Lower leg skin (tissue), 4 donors: ENCODE results near the gene SLC35F4. TPM values are rescaled to one million over a fixed set of nuclear protein-coding genes. Genes with fewer than 3 reads are reported as not detected.
"Not testable (repeated sequence)": the region's sequence is repeated elsewhere in the genome, so short reads cannot be mapped to it uniquely, and the experiment has no call there.

Experiments used
- DNase-seq, 2 donors: peaks; one replicate each; pipeline ENCODE4 v3.0.0-alpha.2; 2019; ENCODE audit warnings: low spot score in 2 of 2
- H3K4me3 ChIP-seq: fragments of 200-600 bp; sonication (generic); 2 replicates; pipeline ENCODE4 v1.5.1; 2017; ENCODE audit warnings: mild to moderate bottlenecking, low read depth; ENCODE audit not compliant: poor library complexity, severe bottlenecking
- POLR2A ChIP-seq, 2 donors: fragments of 450-650 bp; IDR thresholded peaks; one replicate each; pipeline ENCODE4 v1.6.1; 2016 to 2017; ENCODE audit warnings: antibody characterized with exemption in 2 of 2, mild to moderate bottlenecking in 1 of 2, moderate library complexity in 1 of 2
- WGBS, 2 donors: methylation state at CpG; one replicate each; pipeline ENCODE4 v1.1.5; 2018; 5-methylcytosine and 5-hydroxymethylcytosine counted together
- intact Hi-C: fragments of 100-400 bp; cut with DNase I; formaldehyde crosslinking; loops from one replicate; pipeline ENCODE4 v1.15.0; 2023; ENCODE audit warnings: low total_unique reads
- total RNA-seq, 4 donors: library from RNA; depleted of rRNA; stranded (reverse); fragments of >200 nt; gene quantifications; one replicate each; pipeline ENCODE4 v1.1.0, GENCODE V29; 2016
- TF ChIP-seq, protein P1 (sequence below), 3 donors: fragments of 450-650 bp; IDR thresholded peaks; one replicate each; pipeline ENCODE4 v1.5.1; 2016; ENCODE audit warnings: antibody characterized with exemption in 3 of 3, mild to moderate bottlenecking in 3 of 3, moderate library complexity in 2 of 3

Gene SLC35F4
- total RNA-seq, 4 donors from 2014 or later: 2.2 TPM; not detected in 3

DNA sequence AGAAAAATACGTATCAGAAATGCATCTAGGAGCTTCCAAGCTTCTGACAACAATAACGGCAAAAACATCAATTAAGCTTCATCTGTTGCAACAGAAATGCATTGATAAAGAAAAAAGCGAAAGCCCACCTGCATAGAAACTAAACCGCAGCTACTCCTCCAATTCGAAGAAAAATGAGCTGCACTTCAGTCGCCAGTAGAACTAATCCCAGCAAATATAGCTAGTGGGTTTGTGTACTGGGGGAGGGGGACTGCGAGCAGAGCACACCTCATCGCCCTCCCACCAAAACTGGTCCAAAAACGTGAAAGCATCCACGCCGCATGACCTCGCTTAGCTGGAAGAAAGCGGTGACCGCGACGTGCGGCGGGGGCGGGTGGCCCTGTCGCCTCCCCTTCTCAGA lies 1.2 kb downstream of the SLC35F4 start:
- intact Hi-C loops: no loop called here
- TF ChIP-seq, protein P1, sequence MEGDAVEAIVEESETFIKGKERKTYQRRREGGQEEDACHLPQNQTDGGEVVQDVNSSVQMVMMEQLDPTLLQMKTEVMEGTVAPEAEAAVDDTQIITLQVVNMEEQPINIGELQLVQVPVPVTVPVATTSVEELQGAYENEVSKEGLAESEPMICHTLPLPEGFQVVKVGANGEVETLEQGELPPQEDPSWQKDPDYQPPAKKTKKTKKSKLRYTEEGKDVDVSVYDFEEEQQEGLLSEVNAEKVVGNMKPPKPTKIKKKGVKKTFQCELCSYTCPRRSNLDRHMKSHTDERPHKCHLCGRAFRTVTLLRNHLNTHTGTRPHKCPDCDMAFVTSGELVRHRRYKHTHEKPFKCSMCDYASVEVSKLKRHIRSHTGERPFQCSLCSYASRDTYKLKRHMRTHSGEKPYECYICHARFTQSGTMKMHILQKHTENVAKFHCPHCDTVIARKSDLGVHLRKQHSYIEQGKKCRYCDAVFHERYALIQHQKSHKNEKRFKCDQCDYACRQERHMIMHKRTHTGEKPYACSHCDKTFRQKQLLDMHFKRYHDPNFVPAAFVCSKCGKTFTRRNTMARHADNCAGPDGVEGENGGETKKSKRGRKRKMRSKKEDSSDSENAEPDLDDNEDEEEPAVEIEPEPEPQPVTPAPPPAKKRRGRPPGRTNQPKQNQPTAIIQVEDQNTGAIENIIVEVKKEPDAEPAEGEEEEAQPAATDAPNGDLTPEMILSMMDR (IDR thresholded peaks at IDR 0.05): no peak
- TF ChIP-seq POLR2A (IDR thresholded peaks at IDR 0.05): no peak
- WGBS, 2 donors: 21 to 24% methylated on average over 16 to 20 of the region's 20 CpGs
- no peak overlapping the region for H3K4me3 ChIP-seq
- DNase-seq: no peak

DNA sequence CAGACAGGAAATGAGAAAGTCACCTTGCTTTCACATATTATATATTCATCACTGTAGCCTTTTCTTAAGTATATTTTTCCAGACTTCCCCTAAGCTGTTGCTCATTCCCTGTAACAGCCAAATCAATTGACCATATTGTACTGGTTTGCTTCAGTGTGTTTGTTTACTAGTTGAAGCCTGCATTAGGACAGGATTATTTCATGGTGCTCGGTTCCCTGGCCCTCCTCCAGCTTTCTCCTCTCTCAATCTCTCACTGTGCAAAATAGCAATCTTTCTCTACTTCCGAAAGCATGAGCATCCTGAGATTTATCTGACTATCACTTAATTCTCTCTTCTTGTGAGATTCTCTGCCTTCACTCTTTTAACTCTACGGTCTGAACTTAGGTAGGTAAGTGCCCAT lies 2.4 kb downstream of the SLC35F4 start:
- intact Hi-C loops: no loop called here
- TF ChIP-seq, protein P1 (IDR thresholded peaks at IDR 0.05): no peak
- TF ChIP-seq POLR2A (IDR thresholded peaks at IDR 0.05): no peak
- 60 to 62% methylated on average over 3 of the region's 3 CpGs for WGBS, 2 donors

DNA sequence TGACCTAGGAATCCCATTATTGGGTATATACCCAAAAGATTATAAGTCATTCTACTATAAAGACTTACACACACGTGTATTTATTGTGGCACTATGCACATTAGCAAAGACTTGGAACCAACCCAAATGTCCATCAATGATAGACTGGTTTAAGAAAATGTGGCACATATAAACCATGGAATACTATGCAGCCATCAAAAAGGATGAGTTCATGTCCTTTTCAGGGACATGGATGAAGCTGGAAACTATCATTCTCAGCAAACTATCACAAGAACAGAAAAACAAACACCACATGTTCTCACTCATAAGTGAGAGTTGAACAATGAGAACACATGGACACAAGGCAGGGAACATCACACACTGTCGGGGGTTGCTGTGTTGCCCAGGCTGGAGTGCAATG lies 10.2 kb downstream of the SLC35F4 start:
- DNase-seq, intact Hi-C loops, H3K4me3 ChIP-seq: not testable (repeated sequence)
- 83 to 96% methylated on average over 2 of the region's 2 CpGs for WGBS, 2 donors

More for the DNA sequence above, 2.4 kb downstream of the SLC35F4 start:
- DNase-seq: no peak
- H3K4me3 ChIP-seq: no peak overlapping the region

DNA sequence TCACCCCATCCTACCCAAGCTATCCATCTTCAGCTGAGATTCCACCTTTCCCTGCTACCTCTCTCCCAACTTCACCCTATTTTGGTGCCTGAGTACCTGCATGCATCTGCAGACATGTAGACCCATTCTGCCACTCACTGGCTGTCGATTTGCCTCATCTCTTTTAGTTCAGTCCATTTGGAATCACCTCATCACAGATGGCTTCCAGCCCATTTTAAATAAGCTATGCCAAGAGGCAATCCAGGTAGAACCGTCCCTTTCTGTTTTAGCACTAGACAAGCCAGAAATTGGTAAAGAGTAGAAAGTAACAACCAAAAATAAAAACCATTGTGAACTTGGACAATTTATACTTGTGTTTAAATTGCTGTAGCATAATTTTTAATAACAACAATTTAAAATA lies 11.3 kb downstream of the SLC35F4 start:
- no peak for DNase-seq
- 47 to 51% methylated on average over 2 of the region's 2 CpGs for WGBS, 2 donors
- no peak overlapping the region for H3K4me3 ChIP-seq
- intact Hi-C loops: no loop called here
- TF ChIP-seq, protein P1 (IDR thresholded peaks at IDR 0.05): no peak
- TF ChIP-seq POLR2A (IDR thresholded peaks at IDR 0.05): no peak

DNA sequence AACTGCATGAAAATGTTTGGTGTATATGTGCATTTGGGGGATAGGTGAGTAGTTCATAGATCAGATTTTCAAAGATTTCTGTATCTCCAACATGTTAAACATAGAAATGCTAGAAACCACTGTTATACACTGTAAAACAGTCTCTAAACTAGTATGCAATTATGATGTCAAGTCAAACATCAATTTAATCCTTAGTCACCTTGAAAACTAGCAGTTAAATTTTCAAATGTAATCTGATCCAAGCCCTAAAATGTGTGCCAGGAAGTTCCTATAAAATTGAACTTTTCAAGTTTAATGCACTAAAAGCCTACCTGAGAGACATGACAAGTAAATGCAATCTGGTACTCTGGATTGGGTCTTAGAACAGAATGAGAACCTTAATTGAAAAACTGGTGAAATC lies 14.5 kb downstream of the SLC35F4 start:
- TF ChIP-seq, protein P1 (IDR thresholded peaks at IDR 0.05): no peak
- TF ChIP-seq POLR2A (IDR thresholded peaks at IDR 0.05): no peak
- intact Hi-C loops: no loop called here
- no peak for DNase-seq
- no peak overlapping the region for H3K4me3 ChIP-seq

DNA sequence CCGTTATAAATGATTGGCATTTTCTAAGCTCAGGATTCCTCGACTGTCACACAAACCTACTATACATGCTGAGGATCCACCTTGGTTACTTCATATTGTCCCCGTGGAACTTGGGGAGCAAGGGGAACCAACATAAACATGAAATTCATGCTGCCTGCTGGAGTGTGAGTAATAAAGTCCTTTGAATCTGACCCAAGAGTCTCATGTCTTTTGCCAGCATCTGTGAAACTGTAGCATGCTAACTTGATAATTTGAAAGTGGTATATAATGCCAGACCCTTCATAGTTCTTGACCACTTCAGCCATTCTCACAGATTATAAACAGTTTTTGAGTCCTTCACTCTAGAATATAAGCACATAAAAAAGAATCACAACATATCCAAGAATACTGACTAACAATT lies 17.1 kb downstream of the SLC35F4 start:
- intact Hi-C loops: no loop called here
- no peak for DNase-seq
- TF ChIP-seq, protein P1 (IDR thresholded peaks at IDR 0.05): no peak
- TF ChIP-seq POLR2A (IDR thresholded peaks at IDR 0.05): no peak
- WGBS, 2 donors: 87% methylated on average over 3 of the region's 3 CpGs
- no peak overlapping the region for H3K4me3 ChIP-seq
